HG03354 (cell line): ENCODE measurements around the gene MICAL3.

Experiments used
- ATAC-seq: cut with Tn5 transposase; IDR thresholded peaks from one replicate; pipeline ENCODE4 v1.9.1; 2021; ENCODE audit warnings: mild to moderate bottlenecking; ENCODE audit not compliant: unreplicated experiment, poor library complexity, severe bottlenecking

MICAL3 gene

DNA sequence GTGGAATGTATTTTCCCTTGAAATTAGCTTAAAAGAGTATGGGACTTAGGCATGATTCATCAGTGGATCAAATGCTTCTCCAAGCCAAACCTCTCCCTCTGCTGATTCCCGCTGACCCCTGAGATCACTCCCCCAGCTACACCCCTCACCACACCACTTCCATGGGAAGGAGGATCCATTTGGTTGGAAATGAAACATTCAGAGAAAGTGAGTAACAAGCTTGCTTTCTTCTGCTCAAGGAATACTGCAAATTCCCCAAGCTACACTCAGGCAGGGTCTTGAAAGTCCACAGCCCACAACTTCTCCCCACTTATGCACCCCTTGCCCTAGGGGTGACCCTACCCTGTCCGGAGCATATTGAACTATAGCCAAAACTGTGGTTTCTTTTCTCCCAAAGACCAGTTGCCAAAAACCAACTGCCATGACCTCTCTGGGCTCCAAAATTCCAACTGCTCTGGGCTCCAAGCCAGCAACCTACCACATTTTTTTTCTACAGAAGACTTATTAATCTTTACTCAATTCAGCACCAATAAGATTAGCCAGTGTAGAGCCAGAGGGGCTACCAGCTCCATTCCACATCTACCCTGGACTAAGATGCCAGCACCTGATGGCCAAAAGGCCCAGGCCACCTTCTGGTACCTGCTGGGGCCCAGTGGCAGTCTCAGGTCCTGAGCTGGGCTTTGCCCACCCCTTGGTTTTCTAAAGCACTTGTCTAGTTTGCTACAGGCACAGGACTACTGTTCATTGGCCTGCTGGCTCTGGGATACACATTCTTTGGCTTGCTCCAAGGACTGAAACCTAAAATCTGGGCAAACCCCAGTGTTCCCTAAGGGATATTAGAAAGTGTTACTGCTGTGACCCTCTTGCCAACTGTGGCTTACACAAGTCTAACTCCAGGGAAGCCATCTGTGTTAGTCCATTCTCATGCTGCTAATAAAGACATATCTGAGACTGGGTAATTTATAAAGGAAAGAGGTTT lies 101.1 kb downstream of the MICAL3 start:
- no peak for ATAC-seq

DNA sequence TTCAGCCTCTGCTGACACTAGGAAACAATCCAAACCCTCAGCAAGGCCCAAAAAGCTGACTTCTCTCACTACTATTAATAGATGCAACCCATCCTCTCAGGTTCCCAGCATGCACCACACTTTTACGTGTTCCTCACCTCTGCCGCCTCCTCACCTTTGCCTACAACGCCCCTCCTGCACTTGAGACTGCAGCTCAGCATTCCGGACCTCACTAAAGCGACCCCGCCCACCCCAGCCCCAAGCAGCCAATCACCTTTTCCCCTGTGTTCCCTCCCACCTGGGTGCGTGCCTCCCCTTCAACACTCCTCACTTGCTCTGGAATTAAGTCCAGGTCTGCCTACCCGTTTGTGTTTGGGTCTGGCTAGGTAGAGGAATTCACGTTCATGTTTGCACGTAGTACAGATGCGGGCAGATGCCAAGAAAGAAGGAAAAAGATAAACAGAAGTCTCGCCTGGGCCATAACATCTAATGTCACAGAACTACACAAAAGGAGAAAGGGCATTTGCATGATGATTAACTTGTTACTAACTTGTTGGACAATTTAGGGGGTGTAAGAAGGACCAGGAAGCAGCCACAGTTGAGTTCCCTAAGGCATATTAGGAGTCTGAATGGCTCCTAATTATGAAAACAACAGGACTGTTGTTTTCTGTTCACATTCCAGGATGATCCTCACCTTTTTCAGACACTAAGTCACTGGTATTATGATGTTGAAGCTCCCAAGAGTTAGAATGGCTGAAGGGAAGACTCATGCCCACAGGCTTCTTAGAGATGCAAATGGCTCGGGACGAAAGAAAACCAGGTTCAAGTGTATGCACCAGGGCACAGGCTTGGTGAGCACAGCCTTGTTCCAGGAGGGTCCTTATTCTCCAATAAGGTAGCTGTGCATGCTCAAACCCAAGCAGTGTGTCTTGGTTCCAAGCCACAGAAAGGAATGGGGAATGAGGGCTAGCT lies 102.2 kb downstream of the MICAL3 start:
- ATAC-seq, result no peak

DNA sequence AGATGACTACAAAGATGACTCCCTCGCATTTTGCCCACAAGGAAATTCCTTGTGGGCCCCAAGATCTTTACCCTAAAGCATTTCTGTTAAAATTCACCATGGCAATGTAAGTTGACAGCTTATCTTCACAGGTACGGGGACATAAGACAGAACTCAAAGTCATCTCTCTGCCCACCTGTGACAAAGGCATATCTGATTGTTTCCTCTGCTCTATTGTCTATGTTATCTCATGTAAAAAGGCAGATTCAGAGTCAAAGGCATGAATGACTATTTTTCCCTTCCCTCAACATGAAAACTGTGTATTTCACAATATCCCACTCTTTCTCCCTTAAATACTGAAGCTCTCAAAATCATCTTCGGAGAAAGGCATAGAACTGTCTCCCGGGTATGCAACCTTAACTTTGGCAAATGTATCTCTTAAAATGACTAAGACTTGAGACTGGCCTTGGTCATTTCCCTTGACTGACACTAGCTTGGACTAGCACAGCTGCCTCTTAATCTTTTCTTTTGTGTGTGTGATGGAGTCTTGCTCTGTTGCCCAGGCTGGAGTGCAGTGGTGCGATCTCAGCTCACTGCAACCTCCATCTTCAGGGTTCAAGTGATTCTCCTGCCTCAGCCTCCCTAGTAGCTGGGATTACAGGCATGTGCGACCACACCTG lies 103.2 kb downstream of the MICAL3 start:
- ATAC-seq, result no peak

DNA sequence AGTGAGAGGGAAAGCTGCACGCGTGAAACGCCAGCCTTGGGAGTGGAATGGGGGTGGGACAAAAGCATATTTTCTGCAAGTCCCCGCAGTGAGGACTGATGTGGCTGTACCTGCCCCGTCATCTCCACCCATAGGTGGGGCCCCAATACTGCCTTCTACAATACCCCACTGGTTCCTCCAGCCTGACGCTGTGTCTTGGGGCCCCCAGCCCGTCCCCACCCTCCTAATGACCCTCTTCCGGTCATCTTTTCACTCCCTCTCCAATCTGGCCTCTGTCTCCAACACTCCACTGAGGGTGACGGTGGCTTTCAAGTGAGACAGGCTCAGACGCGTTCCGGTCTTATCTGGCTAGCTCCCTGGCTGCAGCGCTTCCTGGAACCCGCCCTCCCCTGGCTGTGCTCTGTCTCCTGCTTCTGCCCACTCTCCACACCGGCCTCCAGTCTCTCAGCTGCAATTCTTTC lies 104.2 kb downstream of the MICAL3 start:
- ATAC-seq, result no peak

DNA sequence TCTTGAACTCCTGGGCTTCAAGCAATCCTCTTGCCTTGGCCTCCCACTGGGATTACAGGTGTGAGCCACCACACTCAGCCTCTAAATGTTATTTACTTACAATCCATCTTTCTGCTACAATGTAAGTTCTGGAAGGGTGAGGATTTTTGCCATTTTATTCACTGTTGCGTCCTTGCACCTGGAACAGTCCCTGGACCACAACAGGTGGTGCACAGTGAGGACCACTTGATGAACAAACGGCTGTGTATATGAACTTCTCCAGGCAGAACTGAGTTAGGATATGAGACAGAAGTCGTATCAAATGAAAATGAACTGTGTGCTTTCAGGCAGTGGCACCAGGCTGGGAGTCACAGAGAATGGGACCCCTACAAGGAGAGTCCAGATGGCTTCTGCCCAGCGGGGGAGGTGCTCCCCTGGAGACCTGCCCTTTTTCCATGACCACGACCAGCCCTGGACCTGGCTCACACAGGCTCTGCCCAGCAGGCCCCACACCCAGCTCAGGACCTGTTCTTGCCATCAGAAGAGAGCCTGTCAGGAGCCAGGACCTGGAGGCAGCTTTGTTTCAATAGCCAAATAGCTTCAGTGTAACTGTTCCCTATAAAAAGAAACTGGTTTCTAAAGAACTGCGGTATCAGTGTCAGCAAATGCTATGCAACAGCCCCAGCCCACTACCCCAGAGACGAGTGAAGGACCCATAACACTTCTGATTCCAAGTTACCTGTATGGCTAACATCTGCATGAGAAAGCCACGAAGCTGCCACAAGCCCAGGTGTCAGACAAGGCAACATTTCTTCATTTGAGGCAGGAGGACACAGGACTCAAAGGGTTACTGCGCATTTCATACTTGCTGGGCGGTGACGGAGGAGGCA lies 104.9 kb downstream of the MICAL3 start:
- ATAC-seq, result no peak

DNA sequence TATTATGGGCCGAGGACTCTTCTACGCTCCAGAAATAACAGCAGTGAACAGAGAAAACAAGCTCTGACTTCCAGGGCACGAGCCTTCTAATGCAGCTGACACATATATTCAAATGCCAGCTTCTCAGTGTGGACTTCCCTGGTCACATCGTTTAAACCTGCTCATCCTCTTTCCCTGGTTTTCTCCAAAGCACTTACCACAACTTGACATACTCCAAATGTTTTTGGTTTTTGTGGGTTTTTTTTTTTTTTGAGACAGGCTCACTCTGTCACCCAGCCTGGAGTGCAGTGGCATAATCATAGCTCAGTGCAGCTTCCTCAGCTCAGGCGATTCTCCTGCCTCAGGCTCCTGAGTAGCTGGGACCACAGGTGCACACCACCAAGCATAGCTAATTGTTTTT lies 105.5 kb downstream of the MICAL3 start:
- ATAC-seq, result no peak

DNA sequence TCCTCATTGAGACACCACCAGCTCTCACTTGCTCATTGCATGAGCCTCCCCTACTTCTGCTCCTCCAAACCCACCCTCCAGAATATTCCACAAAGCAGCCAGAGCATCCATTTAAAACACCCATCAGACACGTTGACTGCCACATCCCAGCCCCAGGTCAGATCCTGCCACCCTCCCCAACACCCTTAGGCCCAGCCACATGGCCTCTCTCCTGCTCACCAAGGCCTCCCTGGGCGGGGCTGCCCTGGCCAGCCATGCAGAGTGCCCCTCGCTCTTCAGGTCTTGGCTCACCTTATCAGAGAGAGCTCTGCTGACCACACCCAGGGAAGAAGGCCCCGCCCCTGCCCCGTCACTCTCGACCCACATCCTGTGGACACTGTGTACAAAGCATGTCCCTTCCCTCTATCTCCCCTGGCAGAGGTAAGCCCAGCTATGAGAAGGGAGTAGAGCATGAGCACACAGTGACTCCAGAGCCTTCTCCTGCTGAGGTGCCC lies 106.8 kb downstream of the MICAL3 start:
- ATAC-seq, result no peak

DNA sequence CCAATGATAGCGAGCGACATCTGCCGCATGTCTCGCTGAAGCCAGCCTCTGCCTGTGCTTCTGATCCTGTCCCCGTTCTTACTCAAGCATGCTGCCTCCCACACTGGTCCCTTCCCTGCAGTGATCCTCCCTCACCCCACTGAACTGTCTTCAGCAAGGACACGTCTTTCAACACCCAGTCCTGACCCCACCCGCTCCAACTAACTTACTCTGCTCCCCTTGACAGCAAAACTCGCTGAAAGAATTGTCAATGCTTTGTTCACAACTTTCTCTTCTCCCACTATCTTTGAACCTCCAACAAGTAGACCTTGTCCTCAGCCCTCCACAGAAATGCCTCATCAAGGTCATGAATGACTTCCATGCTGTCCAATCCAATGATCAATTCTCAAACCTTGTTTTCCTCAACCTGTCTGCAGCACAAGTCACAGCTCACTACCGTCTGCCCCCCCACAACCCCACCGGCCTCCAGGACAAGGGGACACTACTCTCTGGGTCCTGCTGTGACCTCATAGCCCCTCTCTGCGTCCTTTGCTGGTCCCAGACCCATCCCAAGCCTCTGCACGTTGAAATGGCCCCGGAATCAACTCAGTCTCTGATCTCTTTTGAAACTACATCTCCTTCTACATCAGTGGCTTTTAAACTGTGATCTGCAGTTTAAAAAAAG lies 108.0 kb downstream of the MICAL3 start:
- no peak for ATAC-seq

DNA sequence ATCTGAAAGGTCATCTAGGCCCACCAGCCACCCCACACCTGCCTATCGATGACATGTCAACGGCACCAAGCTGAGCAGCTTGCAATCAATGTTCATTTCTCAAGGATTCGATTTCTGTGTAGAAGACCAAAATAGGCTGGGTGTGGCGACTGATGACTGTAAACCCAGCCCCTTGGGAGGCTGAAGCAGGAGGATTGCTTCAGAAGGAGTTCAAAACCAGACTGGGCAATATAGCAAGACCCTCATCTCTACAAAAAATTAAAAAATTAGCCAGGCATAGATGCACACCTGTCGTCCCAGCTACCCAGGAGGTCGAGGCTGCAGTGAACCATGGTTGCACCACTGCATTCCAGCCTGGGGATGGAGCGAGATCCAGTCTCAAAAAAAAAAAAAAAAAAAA lies 108.7 kb downstream of the MICAL3 start:
- no peak for ATAC-seq

DNA sequence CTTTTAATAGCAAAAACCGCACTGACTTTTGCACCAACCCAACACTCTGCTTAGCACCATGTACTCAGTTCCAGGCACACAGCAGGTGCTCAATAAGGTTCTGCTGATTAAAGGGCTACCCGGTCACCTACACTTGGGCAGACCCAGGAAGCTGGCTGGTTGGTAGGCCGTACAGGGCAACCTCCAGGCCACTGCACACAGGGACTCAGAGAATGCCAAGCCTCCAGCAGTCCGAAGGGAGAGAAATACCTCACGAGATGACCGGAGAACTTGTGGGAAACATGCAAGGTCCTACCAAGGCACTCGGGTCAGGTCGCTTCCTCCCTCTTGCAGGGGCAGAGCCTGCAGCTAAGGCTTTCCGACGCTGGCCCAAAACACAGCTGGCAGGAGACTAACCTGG lies 109.2 kb downstream of the MICAL3 start:
- ATAC-seq, result no peak

DNA sequence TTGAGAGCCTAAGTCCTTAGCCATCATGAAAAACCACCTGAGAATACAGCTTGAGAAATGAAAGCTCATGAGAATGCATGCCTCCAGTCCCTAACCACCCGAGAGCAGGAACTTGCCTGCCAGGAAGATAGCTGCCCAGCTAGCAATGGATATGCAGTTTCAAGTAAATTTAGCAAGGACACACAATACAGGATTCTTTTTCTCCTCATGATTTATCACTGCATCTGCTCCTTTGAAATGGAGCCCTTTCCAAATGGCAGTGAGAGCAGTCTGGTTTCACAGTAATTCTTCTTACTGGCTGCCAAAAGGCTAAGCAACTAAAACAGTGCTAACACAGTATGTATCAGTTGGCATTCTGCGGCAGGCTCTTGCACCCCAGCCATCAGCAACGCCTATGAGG lies 109.9 kb downstream of the MICAL3 start:
- no peak for ATAC-seq

DNA sequence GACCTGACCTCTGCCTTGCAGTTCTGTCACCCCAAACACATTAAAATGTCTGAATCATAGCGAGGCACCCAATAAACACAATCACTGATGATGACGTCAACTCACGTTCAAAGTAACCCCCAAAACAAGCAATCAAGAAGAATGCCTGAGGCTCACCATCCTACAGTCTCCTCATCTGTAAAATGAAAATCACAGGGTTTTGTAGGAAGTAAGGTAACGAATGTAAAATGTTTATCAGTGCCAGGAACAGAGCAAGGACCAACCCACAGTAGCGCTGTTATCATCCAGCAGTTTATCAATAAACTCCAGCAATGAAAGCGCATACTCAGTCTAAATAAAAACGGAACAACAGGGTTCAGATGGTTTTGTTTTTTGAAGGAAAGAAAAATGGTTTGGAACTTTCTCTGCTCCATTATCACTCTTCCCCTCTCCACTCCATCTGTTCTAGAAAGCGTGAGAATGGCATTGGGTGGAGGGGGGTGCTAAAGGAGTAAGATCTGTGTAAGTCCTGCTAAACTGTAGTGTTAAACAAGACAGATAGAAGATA lies 110.5 kb downstream of the MICAL3 start:
- ATAC-seq, result no peak

DNA sequence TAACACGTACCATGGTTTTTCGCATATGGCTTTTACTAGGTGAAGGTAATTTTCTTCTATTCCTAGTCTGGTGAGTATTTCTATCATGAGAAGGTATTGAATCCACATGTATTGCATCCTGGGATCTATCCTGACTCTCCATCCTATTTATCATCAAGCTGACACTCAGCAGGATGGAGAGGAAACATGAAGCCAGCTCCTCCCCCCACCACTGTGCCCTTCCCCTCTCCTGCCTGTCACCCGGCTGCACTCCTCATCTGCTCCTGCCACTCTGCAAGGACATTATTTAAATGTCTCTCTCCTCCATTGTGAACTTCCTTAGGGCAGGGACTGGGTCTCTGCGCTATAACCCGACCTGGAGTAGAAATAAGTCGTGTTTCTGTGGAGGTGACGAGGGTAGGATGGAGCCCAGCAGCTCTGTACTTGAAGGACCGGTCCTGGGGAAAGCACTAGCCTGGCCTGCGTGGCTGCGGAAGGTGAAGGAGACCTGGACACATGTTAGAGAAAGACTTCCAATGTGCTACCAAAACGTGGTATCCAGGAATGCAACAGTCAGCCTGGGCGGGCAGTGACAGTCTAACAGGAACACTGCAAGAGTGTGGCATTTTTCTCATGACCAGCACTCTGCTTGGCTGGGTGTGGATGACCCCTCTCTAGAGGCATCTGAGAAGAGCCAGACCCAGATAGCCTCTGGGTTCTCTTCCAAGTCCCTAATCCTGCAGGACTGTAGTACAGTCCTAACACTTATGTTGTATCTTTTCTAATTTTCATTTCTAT lies 111.2 kb downstream of the MICAL3 start:
- no peak for ATAC-seq

DNA sequence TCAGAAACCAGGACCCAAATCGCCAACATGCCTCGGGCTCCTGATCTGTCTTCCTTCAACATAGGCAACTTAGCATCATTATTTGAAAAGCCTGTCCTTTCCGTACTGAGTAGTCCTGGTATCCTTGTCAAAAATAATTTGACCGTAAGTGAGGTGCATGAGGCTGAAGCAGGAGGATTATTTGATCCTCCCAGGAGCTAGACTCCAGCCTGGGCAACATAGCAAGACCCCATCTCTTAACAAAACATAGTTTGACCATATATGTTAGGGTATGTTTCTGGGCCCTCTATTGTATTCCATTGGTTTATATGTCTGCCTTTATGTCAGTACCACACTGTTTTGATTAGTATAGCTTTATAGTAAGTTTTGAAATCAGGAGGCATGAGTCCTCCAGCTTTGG lies 112.5 kb downstream of the MICAL3 start:
- ATAC-seq, result no peak

DNA sequence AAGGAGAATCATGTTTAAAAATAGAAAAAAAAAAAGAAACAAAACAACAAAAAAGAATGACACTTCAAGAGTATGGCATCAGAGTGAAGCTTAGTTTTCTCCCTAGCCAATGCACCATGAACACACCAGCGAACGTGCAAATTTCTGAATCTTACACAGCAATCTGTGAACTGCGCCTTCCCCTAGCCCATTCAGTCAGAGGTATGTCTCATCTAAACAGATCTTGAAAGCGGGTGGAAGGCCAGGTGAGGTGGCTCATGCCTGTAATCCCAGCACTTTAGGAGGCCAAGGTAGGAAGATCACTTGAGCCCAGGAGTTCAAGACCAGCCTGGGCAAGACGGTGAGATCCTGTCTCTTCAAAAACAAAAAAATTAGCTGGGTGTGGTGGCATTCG lies 113.1 kb downstream of the MICAL3 start:
- ATAC-seq, result no peak

DNA sequence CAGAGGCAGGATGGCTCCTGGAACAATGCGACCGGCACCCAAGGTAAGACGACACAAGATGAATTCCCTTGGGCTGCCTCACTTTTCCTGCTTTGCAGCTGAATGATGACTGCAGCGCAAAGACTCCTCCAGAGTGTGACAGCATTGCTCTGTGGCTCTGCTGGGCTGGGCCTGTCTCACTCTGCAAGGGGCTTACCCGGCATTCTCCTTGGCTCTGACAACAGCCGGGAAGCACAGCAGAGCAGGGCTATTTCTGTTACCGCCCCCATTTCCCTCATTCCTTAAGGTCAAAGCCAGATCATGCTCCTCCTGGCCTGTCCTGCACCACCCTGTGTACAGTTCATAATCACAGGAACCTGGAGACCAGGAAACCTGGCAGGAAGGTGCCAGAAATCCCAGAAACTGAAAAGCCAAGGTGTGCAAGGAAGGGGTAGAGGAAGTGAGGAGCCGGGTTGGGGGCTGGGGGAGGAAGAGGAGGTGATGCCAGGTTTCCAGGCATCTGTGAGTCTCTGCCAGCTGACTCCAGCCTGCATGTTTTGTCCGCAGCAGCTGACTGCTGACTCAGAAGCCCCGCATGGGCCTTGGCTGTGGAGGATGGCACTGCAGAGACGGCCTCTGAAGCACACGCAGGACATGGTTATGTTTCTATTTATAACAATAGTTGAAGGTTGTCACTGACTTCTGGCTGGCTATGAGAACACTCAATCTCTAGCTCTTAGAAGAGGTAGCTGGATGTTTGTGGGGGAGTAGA lies 113.6 kb downstream of the MICAL3 start:
- ATAC-seq, result no peak

DNA sequence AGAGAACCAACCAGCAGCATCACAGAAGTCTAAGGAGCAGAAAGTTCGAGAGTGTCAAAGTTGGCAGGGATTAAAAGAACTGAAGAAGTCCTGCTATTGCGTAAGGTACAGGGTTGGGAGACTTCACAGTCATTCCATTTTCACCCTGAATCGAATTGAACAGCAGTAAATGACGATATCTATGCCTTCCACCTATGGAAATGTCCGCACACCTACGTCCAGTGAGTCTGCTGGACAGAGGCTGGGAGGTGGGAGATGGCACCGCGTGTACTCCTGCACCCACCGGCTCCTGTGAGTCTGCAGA lies 116.7 kb downstream of the MICAL3 start:
- no peak for ATAC-seq
